SK-N-SH (cell line): Measurements from ENCODE around the gene TSSC4. TPM values are rescaled to one million over a fixed set of nuclear protein-coding genes. Genes with fewer than 3 reads are reported as not detected.

ENCODE experiments used
- CTCF ChIA-PET: fragments of 300-600, 350-600 bp; formaldehyde crosslinking; extraction: SDS; loops from one replicate; lab custom pipeline; 2021; lab: Yijun Ruan, JAX
- POLR2A ChIA-PET: fragments of 350-600 bp; sonication (Branson Sonifier 250); formaldehyde crosslinking; extraction: SDS; loops from one replicate; lab custom pipeline; 2020; ENCODE audit warnings: antibody characterized with exemption, inconsistent platforms; lab: Yijun Ruan, JAX
- DNase-seq: peaks from one replicate; pipeline ENCODE4 v3.0.0; 2012
- H2AFZ ChIP-seq: fragments of 200-600 bp; sonication (generic); 2 replicates; pipeline ENCODE4 v1.8.1; 2016; ENCODE audit warnings: antibody characterized with exemption, mild to moderate bottlenecking, low read depth
- H3F3A ChIP-seq: fragments of 200-600 bp; sonication (generic); replicated peaks from 2 replicates; pipeline ENCODE3; 2016; ENCODE audit warnings: antibody characterized with exemption, mild to moderate bottlenecking; ENCODE audit not compliant: insufficient read depth
- H3K27ac ChIP-seq, 2 experiments: fragments of 200-500 bp in 1 of 2; fragments of 200-600 bp in 1 of 2; sonication (Bioruptor generic) in 1 of 2; sonication (generic), shearing (Covaris generic) in 1 of 2; 2 replicates each; pipeline versions ENCODE4 v1.5.1 to v1.6.1; 2014 to 2016; ENCODE audit warnings: low read depth in 2 of 2, inconsistent platforms in 1 of 2, low read length in 1 of 2, mild to moderate bottlenecking in 1 of 2, mixed read lengths in 1 of 2
- H3K27me3 ChIP-seq: fragments of 200-600 bp; sonication (generic), shearing (Covaris generic); 2 replicates; pipeline ENCODE4 v1.6.1; 2016; ENCODE audit warnings: mixed run types; ENCODE audit not compliant: insufficient read depth
- H3K36me3 ChIP-seq, 2 experiments: fragments of 200-500 bp in 1 of 2; fragments of 200-600 bp in 1 of 2; sonication (Bioruptor generic) in 1 of 2; sonication (generic) in 1 of 2; replicated peaks in 1 of 2; 2 replicates each; pipeline versions ENCODE3 to v1.5.1; 2014 to 2016; ENCODE audit warnings: low read length in 1 of 2, mild to moderate bottlenecking in 1 of 2; ENCODE audit not compliant: insufficient read depth in 2 of 2, control insufficient read depth in 1 of 2
- H3K4me1 ChIP-seq, 2 experiments: fragments of 200-500 bp in 1 of 2; fragments of 200-600 bp in 1 of 2; sonication (Bioruptor generic) in 1 of 2; sonication (generic), shearing (Covaris generic) in 1 of 2; 2 replicates each; pipeline versions ENCODE4 v1.5.1 to v1.6.1; 2014 to 2016; ENCODE audit warnings: low read depth in 1 of 2, low read length in 1 of 2, mixed run types in 1 of 2; ENCODE audit not compliant: insufficient read depth in 2 of 2, control insufficient read depth in 1 of 2
- H3K4me2 ChIP-seq: fragments of 200-600 bp; sonication (generic), shearing (Covaris generic); 2 replicates; pipeline ENCODE4 v1.6.1; 2017; ENCODE audit warnings: mixed run types
- H3K4me3 ChIP-seq, 2 experiments: fragments of 200-500 bp in 1 of 2; fragments of 200-600 bp in 1 of 2; sonication (Bioruptor generic) in 1 of 2; sonication (generic), shearing (Covaris generic) in 1 of 2; 2 replicates each; pipeline versions ENCODE4 v1.5.1 to v1.8.1; 2014 to 2016; ENCODE audit warnings: low read depth in 2 of 2, inconsistent platforms in 1 of 2, low read length in 1 of 2, mild to moderate bottlenecking in 1 of 2, mixed read lengths in 1 of 2, moderate library complexity in 1 of 2
- H3K79me2 ChIP-seq: fragments of 200-600 bp; sonication (generic); 2 replicates; pipeline ENCODE4 v1.8.1; 2017; ENCODE audit warnings: mild to moderate bottlenecking; ENCODE audit not compliant: insufficient read depth
- H3K9ac ChIP-seq: fragments of 200-600 bp; sonication (generic); 2 replicates; pipeline ENCODE4 v1.6.1; 2017; ENCODE audit warnings: mixed run types
- H3K9me2 ChIP-seq: fragments of 200-600 bp; sonication (generic); 2 replicates; pipeline ENCODE4 v1.6.1; 2017; ENCODE audit warnings: mixed run types
- H3K9me3 ChIP-seq: fragments of 200-600 bp; sonication (generic); 2 replicates; pipeline ENCODE4 v1.6.1; 2017; ENCODE audit warnings: mixed run types, mild to moderate bottlenecking, moderate library complexity
- H4K20me1 ChIP-seq: fragments of 200-600 bp; sonication (generic); 2 replicates; pipeline ENCODE4 v1.6.1; 2017; ENCODE audit warnings: mild to moderate bottlenecking, mixed run types; ENCODE audit not compliant: insufficient read depth
- CHD2 ChIP-seq: fragments of 150-350 bp; IDR thresholded peaks from 2 replicates; pipeline ENCODE4 v1.6.1; 2018; ENCODE audit warnings: low read length; ENCODE audit not compliant: partially characterized antibody
- ELF1 ChIP-seq: IDR thresholded peaks from 2 replicates; pipeline ENCODE4 v1.4.0; 2012
- EZH2phosphoT487 ChIP-seq: fragments of 200-600 bp; sonication (generic); IDR thresholded peaks from 2 replicates; pipeline ENCODE4 v1.6.1; 2017; ENCODE audit warnings: low read depth, mixed run types, mild to moderate bottlenecking, antibody characterized with exemption, moderate library complexity, borderline replicate concordance
- FOXJ3 ChIP-seq: sonication (generic); formaldehyde crosslinking; IDR thresholded peaks from 2 replicates; pipeline ENCODE4 v1.5.1; 2020; ENCODE audit warnings: mild to moderate bottlenecking, missing genetic modification reagents
- FOXM1 ChIP-seq: IDR thresholded peaks from 2 replicates; pipeline ENCODE4 v1.4.0; 2012; ENCODE audit warnings: low read depth, mild to moderate bottlenecking
- GABPA ChIP-seq: IDR thresholded peaks from 2 replicates; pipeline ENCODE4 v1.4.0; 2012; ENCODE audit warnings: low read depth, mild to moderate bottlenecking
- JUND ChIP-seq: IDR thresholded peaks from 2 replicates; pipeline ENCODE4 v1.4.0; 2012
- NRF1 ChIP-seq: IDR thresholded peaks from 2 replicates; pipeline ENCODE4 v1.6.1; 2012; ENCODE audit warnings: low read depth, mild to moderate bottlenecking, low read length
- POLR2AphosphoS5 ChIP-seq: IDR thresholded peaks from 2 replicates; pipeline ENCODE4 v1.6.1; 2012; ENCODE audit warnings: low read depth, low read length
- RAD21 ChIP-seq: IDR thresholded peaks from 2 replicates; pipeline ENCODE4 v1.6.1; 2012; ENCODE audit warnings: mild to moderate bottlenecking, low read length
- RFX5 ChIP-seq: IDR thresholded peaks from 2 replicates; pipeline ENCODE4 v1.6.1; 2012; ENCODE audit warnings: mild to moderate bottlenecking, improper control_type of control experiment, low read length
- TAF1 ChIP-seq: IDR thresholded peaks from 2 replicates; pipeline ENCODE4 v1.6.1; 2012; ENCODE audit warnings: low read depth, mild to moderate bottlenecking, low read length, moderate library complexity, borderline replicate concordance
- TCF12 ChIP-seq: IDR thresholded peaks from 2 replicates; pipeline ENCODE4 v1.4.0; 2012
- YY1 ChIP-seq: IDR thresholded peaks from 2 replicates; pipeline ENCODE4 v1.4.0; 2012; ENCODE audit warnings: low read depth, mild to moderate bottlenecking
- WGBS: methylation state at CpG from one replicate; pipeline ENCODE4 v1.1.6; 2017; ENCODE audit warnings: low lambda C conversion rate; 5-methylcytosine and 5-hydroxymethylcytosine counted together
- polyA plus RNA-seq, 3 experiments: library from polyadenylated mRNA; depleted of rRNA; stranded (reverse); fragments of >200 nt; gene quantifications; 2 replicates each; pipeline ENCODE4 v1.2.3, GENCODE V29; 2012
- TF ChIP-seq, protein P1 (sequence below): IDR thresholded peaks from 2 replicates; pipeline ENCODE4 v1.6.1; 2012; ENCODE audit warnings: mild to moderate bottlenecking, low read depth, low read length, moderate library complexity
- TF ChIP-seq, protein P2 (sequence below): IDR thresholded peaks from 2 replicates; pipeline ENCODE4; 2012

The TSSC4 gene
- polyA plus RNA-seq, 1 of the 3 experiments (the other 2 are of a cell fraction): 45.1 TPM

DNA sequence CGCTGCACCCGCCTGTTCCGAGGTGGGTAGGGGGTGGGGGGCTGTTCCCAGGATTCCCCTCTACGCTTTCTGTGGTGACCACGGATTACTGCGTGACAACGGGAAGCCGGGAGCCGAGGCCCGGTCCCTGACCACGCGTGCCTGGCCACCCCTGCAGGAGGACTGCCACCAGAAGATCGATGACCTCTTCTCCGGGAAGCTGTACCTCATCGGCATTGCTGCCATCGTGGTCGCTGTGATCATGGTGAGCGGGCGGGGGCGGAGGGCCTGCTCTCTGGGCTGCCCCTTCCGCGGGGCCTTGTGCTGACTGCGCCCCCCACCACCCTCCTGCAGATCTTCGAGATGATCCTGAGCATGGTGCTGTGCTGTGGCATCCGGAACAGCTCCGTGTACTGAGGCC, 4.1 kb upstream of the TSSC4 start:
- Histone ChIP-seq H3K4me3 (no peak overlapping the region), H3K27me3 (no peaks in the 10 kb centered on the region), H3K9ac (no peak overlapping the region), H2AFZ (no peak overlapping the region), H3K9me3 (no peaks in the 10 kb centered on the region), H3K4me2 (no peak overlapping the region), H3K27ac (no peak overlapping the region), H3K36me3 (peaks cover 8 to 45% of the 10 kb centered on the region in 2 experiments), H3F3A (peaks cover 10% of the 10 kb centered on the region), H4K20me1 (peaks cover 23% of the 10 kb centered on the region), H3K79me2 (peaks cover 19% of the 10 kb centered on the region), H3K9me2 (no peaks in the 10 kb centered on the region), H3K4me1 (peaks cover 7 to 15% of the 10 kb centered on the region in 2 experiments; a peak in 2 of 4 replicates)
- ChIA-PET POLR2A (interaction anchor here (1.0 kb wide), 1 partner anchor 19 kb away, joined by 3 read pairs; no protein-coding TSS in a partner anchor), CTCF (no interaction called here)
- WGBS: 94% methylated on average over 9 of the region's 26 CpGs
- TF ChIP-seq RFX5: no peak
- no peak for TF ChIP-seq POLR2AphosphoS5
- TF ChIP-seq, protein P1, sequence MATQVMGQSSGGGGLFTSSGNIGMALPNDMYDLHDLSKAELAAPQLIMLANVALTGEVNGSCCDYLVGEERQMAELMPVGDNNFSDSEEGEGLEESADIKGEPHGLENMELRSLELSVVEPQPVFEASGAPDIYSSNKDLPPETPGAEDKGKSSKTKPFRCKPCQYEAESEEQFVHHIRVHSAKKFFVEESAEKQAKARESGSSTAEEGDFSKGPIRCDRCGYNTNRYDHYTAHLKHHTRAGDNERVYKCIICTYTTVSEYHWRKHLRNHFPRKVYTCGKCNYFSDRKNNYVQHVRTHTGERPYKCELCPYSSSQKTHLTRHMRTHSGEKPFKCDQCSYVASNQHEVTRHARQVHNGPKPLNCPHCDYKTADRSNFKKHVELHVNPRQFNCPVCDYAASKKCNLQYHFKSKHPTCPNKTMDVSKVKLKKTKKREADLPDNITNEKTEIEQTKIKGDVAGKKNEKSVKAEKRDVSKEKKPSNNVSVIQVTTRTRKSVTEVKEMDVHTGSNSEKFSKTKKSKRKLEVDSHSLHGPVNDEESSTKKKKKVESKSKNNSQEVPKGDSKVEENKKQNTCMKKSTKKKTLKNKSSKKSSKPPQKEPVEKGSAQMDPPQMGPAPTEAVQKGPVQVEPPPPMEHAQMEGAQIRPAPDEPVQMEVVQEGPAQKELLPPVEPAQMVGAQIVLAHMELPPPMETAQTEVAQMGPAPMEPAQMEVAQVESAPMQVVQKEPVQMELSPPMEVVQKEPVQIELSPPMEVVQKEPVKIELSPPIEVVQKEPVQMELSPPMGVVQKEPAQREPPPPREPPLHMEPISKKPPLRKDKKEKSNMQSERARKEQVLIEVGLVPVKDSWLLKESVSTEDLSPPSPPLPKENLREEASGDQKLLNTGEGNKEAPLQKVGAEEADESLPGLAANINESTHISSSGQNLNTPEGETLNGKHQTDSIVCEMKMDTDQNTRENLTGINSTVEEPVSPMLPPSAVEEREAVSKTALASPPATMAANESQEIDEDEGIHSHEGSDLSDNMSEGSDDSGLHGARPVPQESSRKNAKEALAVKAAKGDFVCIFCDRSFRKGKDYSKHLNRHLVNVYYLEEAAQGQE: no peak
- no peak for TF ChIP-seq FOXM1
- no peak for TF ChIP-seq RAD21
- no peak for DNase-seq

- no peaks in the 10 kb centered on the region for H3K9me2 ChIP-seq
- H3K4me3 ChIP-seq: no peak overlapping the region
- H2AFZ ChIP-seq: no peak overlapping the region
- no peak for DNase-seq
- ChIA-PET CTCF (no interaction called here), POLR2A (no interaction called here)
- 96% methylated on average over 9 of the region's 12 CpGs for WGBS
- peaks cover 10 to 20% of the 10 kb centered on the region in 2 experiments; a peak in 2 of 4 replicates for H3K4me1 ChIP-seq
- H3K27me3 ChIP-seq: no peaks in the 10 kb centered on the region
- peaks cover 17% of the 10 kb centered on the region; the same call in 1 of the 2 replicates for H4K20me1 ChIP-seq
- H3K9ac ChIP-seq: no peak overlapping the region
- H3K79me2 ChIP-seq: peaks cover 25% of the 10 kb centered on the region
- H3K36me3 ChIP-seq: peaks cover 8 to 42% of the 10 kb centered on the region in 2 experiments
- H3F3A ChIP-seq: peaks cover 10% of the 10 kb centered on the region
- TF ChIP-seq FOXM1 (no peak), JUND (no peak), FOXJ3 (CRISPR knock-in tag) (no peak), CHD2 (no peak), GABPA (no peak), YY1 (no peak), EZH2phosphoT487 (no peak), TAF1 (no peak), ELF1 (no peak), TCF12 (no peak), NRF1 (no peak)
- TF ChIP-seq, protein P2, sequence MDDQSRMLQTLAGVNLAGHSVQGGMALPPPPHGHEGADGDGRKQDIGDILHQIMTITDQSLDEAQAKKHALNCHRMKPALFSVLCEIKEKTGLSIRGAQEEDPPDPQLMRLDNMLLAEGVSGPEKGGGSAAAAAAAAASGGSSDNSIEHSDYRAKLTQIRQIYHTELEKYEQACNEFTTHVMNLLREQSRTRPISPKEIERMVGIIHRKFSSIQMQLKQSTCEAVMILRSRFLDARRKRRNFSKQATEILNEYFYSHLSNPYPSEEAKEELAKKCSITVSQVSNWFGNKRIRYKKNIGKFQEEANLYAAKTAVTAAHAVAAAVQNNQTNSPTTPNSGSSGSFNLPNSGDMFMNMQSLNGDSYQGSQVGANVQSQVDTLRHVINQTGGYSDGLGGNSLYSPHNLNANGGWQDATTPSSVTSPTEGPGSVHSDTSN: no peak
- TF ChIP-seq, all 33 proteins: peak for 0
- H3K4me2 ChIP-seq: no peak overlapping the region
- H3K27ac ChIP-seq: no peak overlapping the region
- H3K9me3 ChIP-seq: no peaks in the 10 kb centered on the region
Observed at GRCh38 chr11:2397005-2397404, 3.5 kb upstream of the TSSC4 start.
